ENCODE results near the gene ZNF420.
A peak's percentile ranks its signal among the peaks of the same experiment; 100 is the strongest.

The ZNF420 gene

DNA sequence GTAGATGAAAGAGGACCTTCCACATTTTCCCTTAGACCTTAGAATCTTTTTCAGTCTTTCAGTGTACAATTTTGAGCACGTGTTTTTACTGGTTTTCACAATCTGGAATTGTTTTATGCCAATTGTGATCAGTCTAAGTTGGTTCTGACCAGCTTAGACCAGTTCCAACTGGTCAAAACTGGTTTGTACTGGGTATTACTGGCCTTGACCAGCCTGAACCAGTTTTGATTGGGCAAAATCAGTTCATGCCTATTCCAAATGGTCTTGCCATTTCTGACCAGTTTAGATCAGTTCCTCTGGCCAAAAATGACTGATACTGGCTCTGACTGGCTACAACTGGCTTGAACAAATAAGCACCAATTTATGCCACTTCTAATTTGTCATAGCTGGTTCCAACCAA lies 57.9 kb downstream of the ZNF420 start:
- no peak for DNase-seq (ENCODE audit: low spot score)
- in situ Hi-C loops (cut with MboI; ENCODE audit: low pct_unique_long_range_greater_than_20kb, low sequenced_read_pairs, unreplicated experiment) = no loop called here
- TF ChIP-seq, protein P1, sequence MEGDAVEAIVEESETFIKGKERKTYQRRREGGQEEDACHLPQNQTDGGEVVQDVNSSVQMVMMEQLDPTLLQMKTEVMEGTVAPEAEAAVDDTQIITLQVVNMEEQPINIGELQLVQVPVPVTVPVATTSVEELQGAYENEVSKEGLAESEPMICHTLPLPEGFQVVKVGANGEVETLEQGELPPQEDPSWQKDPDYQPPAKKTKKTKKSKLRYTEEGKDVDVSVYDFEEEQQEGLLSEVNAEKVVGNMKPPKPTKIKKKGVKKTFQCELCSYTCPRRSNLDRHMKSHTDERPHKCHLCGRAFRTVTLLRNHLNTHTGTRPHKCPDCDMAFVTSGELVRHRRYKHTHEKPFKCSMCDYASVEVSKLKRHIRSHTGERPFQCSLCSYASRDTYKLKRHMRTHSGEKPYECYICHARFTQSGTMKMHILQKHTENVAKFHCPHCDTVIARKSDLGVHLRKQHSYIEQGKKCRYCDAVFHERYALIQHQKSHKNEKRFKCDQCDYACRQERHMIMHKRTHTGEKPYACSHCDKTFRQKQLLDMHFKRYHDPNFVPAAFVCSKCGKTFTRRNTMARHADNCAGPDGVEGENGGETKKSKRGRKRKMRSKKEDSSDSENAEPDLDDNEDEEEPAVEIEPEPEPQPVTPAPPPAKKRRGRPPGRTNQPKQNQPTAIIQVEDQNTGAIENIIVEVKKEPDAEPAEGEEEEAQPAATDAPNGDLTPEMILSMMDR (IDR thresholded peaks at IDR 0.05; ENCODE audit: extremely low read depth, insufficient read depth, missing control alignments) = no peak

DNA sequence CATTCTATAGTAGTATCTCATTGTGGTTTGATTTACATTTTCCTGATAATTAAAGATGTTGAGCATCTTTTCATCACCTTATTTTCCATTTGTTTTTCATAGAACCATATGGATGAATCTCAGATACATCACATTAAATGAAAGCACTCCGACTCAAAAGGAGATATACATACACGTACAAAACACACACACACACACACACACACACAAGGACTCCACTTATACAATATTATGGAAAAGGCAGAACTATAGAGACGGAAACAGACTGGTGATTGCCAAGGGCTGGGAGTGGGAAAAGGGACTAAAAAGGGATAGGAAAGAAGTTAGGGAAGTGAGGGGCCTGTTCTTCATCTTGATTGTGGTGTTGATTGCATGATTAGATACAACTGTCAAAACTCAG lies 70.0 kb downstream of the ZNF420 start:
- TF ChIP-seq, protein P1 (IDR thresholded peaks at IDR 0.05; ENCODE audit: extremely low read depth, insufficient read depth, missing control alignments) = no peak
- no peak for DNase-seq (ENCODE audit: low spot score)
- in situ Hi-C loops (cut with MboI; ENCODE audit: low pct_unique_long_range_greater_than_20kb, low sequenced_read_pairs, unreplicated experiment) = no loop called here

DNA sequence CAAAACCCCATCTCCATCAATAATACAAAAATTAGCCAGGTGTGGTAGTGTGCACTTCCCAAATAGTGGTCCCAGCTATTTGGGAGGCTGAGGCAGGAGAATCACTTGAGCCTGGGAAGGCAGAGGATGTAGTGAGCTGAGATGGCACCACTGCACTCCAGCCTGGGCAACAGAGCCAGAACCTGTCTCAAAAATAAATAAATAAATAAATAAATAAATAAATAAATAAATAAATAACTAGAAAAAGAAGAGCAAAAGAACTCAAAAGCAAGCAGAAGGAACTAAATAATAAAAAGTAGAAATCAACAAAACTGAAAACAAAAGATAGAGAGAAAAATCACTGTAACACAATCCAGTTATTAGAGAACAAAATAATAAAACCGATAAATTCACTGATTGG lies 81.9 kb downstream of the ZNF420 start:
- in situ Hi-C loops (cut with MboI; ENCODE audit: low pct_unique_long_range_greater_than_20kb, low sequenced_read_pairs, unreplicated experiment) = no loop called here
- TF ChIP-seq, protein P1 (IDR thresholded peaks at IDR 0.05; ENCODE audit: extremely low read depth, insufficient read depth, missing control alignments) = no peak
- no peak for DNase-seq (ENCODE audit: low spot score)

DNA sequence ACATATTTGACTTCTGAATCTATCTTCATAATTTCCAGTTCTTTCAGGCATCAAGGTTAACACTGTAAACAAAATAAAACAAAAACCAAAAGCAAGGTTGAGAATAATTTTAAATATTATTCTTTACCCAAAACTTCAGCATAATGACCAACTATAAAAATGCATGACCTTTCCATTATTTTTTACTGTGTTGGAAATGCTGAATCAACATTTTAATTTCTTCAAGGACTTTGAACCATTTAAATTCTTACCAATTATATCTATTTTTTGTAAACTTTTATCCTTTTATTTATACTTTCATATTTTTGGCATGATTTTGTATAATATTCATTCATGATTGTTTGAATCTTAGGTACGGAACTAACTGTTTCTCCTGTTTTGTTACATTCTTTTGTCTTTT lies 87.4 kb downstream of the ZNF420 start:
- TF ChIP-seq, protein P1 (IDR thresholded peaks at IDR 0.05; ENCODE audit: extremely low read depth, insufficient read depth, missing control alignments) = no peak
- in situ Hi-C loops (cut with MboI; ENCODE audit: low pct_unique_long_range_greater_than_20kb, low sequenced_read_pairs, unreplicated experiment) = no loop called here
- DNase-seq (ENCODE audit: low spot score) = no peak

DNA sequence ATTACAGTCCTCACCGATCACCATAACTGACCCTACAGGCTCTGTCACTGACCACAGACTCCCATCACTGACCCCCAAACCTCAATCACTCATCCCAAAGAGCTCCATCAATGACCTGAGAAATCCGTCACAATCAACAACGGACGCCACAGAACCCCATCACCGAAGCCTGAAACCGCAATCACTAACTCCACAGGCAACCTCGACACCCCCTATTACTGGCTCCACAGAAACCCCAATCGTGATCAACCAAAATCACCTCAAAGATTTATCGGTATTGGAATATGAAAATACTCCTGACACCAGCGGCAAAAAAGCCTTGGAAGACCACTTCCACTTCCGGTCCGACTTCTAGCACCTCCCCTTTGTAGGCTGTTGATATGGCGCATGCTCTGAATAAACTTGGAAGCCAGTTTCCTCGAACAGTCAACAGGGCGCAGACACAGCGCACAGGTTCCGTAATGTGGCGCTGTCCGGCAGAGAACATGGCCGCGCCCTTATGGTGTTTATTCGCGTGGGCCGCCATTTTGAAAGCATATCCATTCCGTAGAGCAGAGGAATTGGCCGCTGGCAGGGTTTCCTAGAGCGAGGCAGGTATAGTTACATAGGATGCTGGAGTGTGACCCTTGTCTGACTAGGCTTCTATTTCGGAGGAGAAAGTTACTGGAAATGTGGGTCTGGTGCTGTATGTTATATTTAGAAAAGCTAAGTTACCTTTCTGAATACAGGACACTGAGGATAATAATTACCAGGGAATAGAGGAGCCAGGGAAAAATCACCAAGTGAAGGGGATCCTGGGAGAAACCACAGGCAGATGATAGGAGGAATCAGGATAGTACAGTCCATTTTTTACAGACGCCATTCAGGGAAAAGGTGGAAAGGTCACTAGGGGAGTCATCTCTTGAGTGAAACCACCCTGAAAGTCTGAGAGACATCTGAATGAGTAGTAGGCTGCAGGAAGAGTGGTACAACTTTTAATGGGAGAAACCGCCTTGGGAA lies 94.4 kb downstream of the ZNF420 start, which contains the start of gene ZNF585A:
ZNF585A (minus strand) TSS at position 328 of the 999 bp plus-strand sequence. CDS start 2,785 bp downstream, outside the sequence.
- in situ Hi-C loops (cut with MboI; ENCODE audit: low pct_unique_long_range_greater_than_20kb, low sequenced_read_pairs, unreplicated experiment) = no loop called here

More for the DNA sequence above, 94.4 kb downstream of the ZNF420 start, which contains the start of gene ZNF585A:
- TF ChIP-seq, protein P1 (IDR thresholded peaks at IDR 0.05; ENCODE audit: extremely low read depth, insufficient read depth, missing control alignments) = peak; percentile 30
- peak; percentile 85 for DNase-seq (ENCODE audit: low spot score)

All from GM13977 (cell line).